Astrocyte (in vitro differentiated cells and primary cell): ENCODE measurements around the gene CDK5RAP2. TPM values are rescaled to one million over a fixed set of nuclear protein-coding genes. Genes with fewer than 3 reads are reported as not detected.

Source experiments
- DNase-seq: peaks from one replicate; pipeline ENCODE4 v3.0.0-alpha.2; 2010; ENCODE audit warnings: low read depth
- FAIRE-seq: peaks from 2 replicates; lab custom pipeline; 2011; peaks lifted over from hg19 to GRCh38; lab: Jason Lieb, UNC
- H2AFZ ChIP-seq: 2 replicates; pipeline ENCODE4 v1.6.0; 2012; ENCODE audit warnings: low read depth, low read length, inconsistent platforms
- H3K27ac ChIP-seq: 2 replicates; pipeline ENCODE4 v1.5.1; 2011; ENCODE audit warnings: low read depth, low read length, inconsistent platforms
- H3K27me3 ChIP-seq: 2 replicates; pipeline ENCODE4 v1.6.0; 2011; ENCODE audit warnings: low read length, inconsistent platforms; ENCODE audit not compliant: insufficient read depth
- H3K36me3 ChIP-seq: 2 replicates; pipeline ENCODE4 v1.5.1; 2011; ENCODE audit warnings: low read length, inconsistent platforms; ENCODE audit not compliant: insufficient read depth
- H3K4me1 ChIP-seq: 2 replicates; pipeline ENCODE4 v1.5.1; 2011; ENCODE audit warnings: low read length, inconsistent platforms; ENCODE audit not compliant: insufficient read depth
- H3K4me2 ChIP-seq: 2 replicates; pipeline ENCODE4 v1.6.0; 2012; ENCODE audit warnings: low read length, inconsistent platforms
- H3K4me3 ChIP-seq: 2 replicates; pipeline ENCODE4 v1.5.1; 2011; ENCODE audit warnings: low read depth, mild to moderate bottlenecking, low read length, inconsistent platforms; ENCODE audit not compliant: insufficient read depth
- H3K79me2 ChIP-seq: 2 replicates; pipeline ENCODE4 v1.6.0; 2012; ENCODE audit warnings: mild to moderate bottlenecking, low read length, inconsistent platforms; ENCODE audit not compliant: insufficient read depth
- H3K9ac ChIP-seq: 2 replicates; pipeline ENCODE4 v1.6.0; 2012; ENCODE audit warnings: mild to moderate bottlenecking, low read length, inconsistent platforms
- H3K9me3 ChIP-seq: 2 replicates; pipeline ENCODE4 v1.5.1; 2012; ENCODE audit warnings: low read depth, mild to moderate bottlenecking, low read length, inconsistent platforms; ENCODE audit not compliant: insufficient read depth
- H4K20me1 ChIP-seq: 2 replicates; pipeline ENCODE4 v1.6.0; 2012; ENCODE audit warnings: low read length, inconsistent platforms; ENCODE audit not compliant: insufficient read depth
- H3K27ac Mint-ChIP-seq: one replicate; pipeline ENCODE4 v1.8.0; 2021; ENCODE audit warnings: mild to moderate bottlenecking, mixed read lengths; ENCODE audit not compliant: unreplicated experiment
- H3K27me3 Mint-ChIP-seq: one replicate; pipeline ENCODE4 v1.8.0; 2021; ENCODE audit warnings: low read depth, mixed read lengths; ENCODE audit not compliant: unreplicated experiment
- H3K36me3 Mint-ChIP-seq: one replicate; pipeline ENCODE4 v1.8.0; 2021; ENCODE audit warnings: low read depth, mixed read lengths; ENCODE audit not compliant: unreplicated experiment
- H3K4me1 Mint-ChIP-seq: one replicate; pipeline ENCODE4 v1.8.0; 2021; ENCODE audit warnings: low read depth, mixed read lengths; ENCODE audit not compliant: unreplicated experiment
- H3K4me3 Mint-ChIP-seq: one replicate; pipeline ENCODE4 v1.8.0; 2021; ENCODE audit warnings: mild to moderate bottlenecking, moderate library complexity, mixed read lengths; ENCODE audit not compliant: unreplicated experiment
- H3K9me3 Mint-ChIP-seq: one replicate; pipeline ENCODE4 v1.8.0; 2021; ENCODE audit warnings: mild to moderate bottlenecking, mixed read lengths; ENCODE audit not compliant: unreplicated experiment
- EZH2 ChIP-seq: IDR thresholded peaks from 2 replicates; pipeline ENCODE4 v1.6.1; 2012; ENCODE audit warnings: mild to moderate bottlenecking, low read length, inconsistent platforms; ENCODE audit not compliant: insufficient read depth
- total RNA-seq: library from RNA; stranded (reverse); gene quantifications from 2 replicates; pipeline ENCODE4 v1.2.1, GENCODE V29; 2021
- TF ChIP-seq, protein P1 (sequence below): IDR thresholded peaks from 2 replicates; pipeline ENCODE4 v1.5.1; 2011; ENCODE audit warnings: low read depth, mild to moderate bottlenecking, inconsistent platforms, low read length, moderate library complexity; ENCODE audit not compliant: insufficient read depth

CDK5RAP2 gene
- total RNA-seq, 1 donor from 2014 or later = 36.3 TPM

DNA sequence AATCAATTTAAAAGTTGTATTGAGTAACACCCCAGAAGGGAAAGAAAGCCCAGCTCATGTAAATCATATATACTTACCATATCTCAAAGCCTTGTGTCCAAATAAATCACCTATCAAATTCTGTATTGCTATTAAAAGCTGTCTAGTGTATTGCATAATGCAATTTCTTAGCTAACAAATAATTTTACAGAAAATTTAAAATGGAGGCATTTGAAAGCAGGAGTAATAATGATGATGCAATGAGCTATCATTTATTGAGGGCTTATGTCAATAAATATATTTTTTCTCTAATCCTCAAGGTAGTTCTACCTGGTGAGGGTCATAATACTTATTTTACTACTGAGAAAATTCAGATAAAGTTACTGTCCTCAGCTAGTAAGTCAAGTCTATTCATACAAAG is 42.8 kb upstream of the CDK5RAP2 start:
- no peaks in the 10 kb centered on the region for H4K20me1 ChIP-seq
- FAIRE-seq = no peak
- peaks cover 3% of the 10 kb centered on the region for H3K36me3 Mint-ChIP-seq
- no peak overlapping the region for H3K27ac Mint-ChIP-seq
- no peaks in the 10 kb centered on the region for H3K27me3 Mint-ChIP-seq
- no peaks in the 10 kb centered on the region for H3K27me3 ChIP-seq
- no peaks in the 10 kb centered on the region for H3K79me2 ChIP-seq
- no peak overlapping the region for H3K4me2 ChIP-seq
- H3K4me3 ChIP-seq = no peak overlapping the region
- H2AFZ ChIP-seq = no peak overlapping the region
- no peaks in the 10 kb centered on the region for H3K9me3 Mint-ChIP-seq
- H3K4me1 Mint-ChIP-seq = peaks cover 3% of the 10 kb centered on the region
- H3K4me1 ChIP-seq = peaks cover 3% of the 10 kb centered on the region
- TF ChIP-seq, protein P1, sequence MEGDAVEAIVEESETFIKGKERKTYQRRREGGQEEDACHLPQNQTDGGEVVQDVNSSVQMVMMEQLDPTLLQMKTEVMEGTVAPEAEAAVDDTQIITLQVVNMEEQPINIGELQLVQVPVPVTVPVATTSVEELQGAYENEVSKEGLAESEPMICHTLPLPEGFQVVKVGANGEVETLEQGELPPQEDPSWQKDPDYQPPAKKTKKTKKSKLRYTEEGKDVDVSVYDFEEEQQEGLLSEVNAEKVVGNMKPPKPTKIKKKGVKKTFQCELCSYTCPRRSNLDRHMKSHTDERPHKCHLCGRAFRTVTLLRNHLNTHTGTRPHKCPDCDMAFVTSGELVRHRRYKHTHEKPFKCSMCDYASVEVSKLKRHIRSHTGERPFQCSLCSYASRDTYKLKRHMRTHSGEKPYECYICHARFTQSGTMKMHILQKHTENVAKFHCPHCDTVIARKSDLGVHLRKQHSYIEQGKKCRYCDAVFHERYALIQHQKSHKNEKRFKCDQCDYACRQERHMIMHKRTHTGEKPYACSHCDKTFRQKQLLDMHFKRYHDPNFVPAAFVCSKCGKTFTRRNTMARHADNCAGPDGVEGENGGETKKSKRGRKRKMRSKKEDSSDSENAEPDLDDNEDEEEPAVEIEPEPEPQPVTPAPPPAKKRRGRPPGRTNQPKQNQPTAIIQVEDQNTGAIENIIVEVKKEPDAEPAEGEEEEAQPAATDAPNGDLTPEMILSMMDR = no peak
- TF ChIP-seq EZH2 = no peak
- no peaks in the 10 kb centered on the region for H3K9me3 ChIP-seq
- H3K27ac ChIP-seq = no peak overlapping the region
- H3K4me3 Mint-ChIP-seq = no peak overlapping the region
- DNase-seq = no peak
- no peak overlapping the region for H3K9ac ChIP-seq
- no peaks in the 10 kb centered on the region for H3K36me3 ChIP-seq

DNA sequence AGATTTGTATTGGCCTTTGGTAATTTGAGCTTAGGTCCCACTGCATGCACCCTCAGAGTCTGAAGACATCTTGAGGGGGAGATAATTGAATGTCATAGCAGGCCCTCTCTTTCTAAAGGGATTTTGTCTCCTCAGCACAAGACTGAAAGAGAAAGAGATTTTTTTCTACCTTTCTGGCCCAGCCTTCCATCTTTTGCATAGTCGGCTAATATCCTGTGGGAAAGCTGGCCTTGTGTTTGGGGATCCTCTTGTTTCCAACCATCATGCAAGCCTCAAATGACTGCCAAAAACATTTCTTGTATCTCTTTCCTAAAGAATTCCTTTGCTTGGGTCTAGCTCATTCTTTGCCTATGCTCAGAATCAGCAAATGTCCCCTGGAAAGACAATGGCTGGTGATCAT is 42.0 kb upstream of the CDK5RAP2 start:
- peaks cover 11% of the 10 kb centered on the region for H3K4me1 Mint-ChIP-seq
- no peaks in the 10 kb centered on the region for H3K9me3 Mint-ChIP-seq
- no peak overlapping the region for H3K4me3 Mint-ChIP-seq
- TF ChIP-seq, protein P1 = no peak
- no peak for TF ChIP-seq EZH2
- H3K4me3 ChIP-seq = no peak overlapping the region
- H3K27me3 Mint-ChIP-seq = no peaks in the 10 kb centered on the region
- H3K9ac ChIP-seq = no peak overlapping the region
- H3K9me3 ChIP-seq = no peaks in the 10 kb centered on the region
- FAIRE-seq (no peak), DNase-seq (no peak)
- H3K27me3 ChIP-seq = no peaks in the 10 kb centered on the region
- no peak overlapping the region for H3K4me2 ChIP-seq
- H2AFZ ChIP-seq = no peak overlapping the region
- no peaks in the 10 kb centered on the region for H3K79me2 ChIP-seq
- H3K36me3 Mint-ChIP-seq = peaks cover 3% of the 10 kb centered on the region
- H3K27ac Mint-ChIP-seq = no peak overlapping the region
- H3K36me3 ChIP-seq = no peaks in the 10 kb centered on the region
- H3K4me1 ChIP-seq = peaks cover 10% of the 10 kb centered on the region
- no peaks in the 10 kb centered on the region for H4K20me1 ChIP-seq
- no peak overlapping the region for H3K27ac ChIP-seq

DNA sequence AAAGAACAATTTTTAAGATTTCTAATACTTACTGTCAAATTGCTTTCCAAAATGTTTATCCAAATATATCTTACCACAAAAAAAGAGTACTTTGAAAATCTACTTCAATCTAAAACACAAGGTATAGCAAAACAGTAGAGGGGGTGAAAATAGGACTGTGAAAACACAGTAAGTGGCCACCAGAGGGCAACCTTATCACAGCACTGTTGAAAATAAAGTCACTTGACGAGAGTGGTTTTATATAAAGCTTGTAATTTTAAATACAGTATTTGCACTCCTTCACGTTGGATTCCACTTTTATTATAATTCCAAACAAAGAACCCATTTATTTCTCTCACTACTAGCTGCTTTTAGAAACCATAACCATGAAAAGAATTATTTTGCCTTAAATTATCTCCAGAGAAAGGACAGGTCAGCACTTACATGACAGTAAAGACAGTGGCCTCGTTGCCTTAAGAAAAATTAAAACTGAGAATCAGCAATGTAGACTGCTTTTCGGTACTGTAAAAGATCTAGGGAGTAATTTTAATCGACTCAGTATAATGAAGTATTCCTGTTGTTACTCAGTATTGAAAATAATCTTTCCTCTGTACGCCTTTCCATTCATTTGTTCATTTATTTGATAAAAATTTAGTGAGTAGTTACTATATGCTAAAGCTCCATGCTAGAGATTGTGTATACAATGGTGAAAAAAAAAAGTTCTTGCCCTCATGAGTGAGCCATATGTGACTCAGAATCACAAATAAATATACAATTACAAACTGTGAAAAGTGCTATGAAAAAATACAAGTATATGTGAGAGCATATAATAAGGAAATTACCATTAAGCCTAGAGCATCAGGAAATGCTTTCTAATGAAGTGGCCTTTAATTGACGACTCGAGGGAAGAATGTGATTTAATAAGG is 40.0 kb upstream of the CDK5RAP2 start:
- Histone ChIP-seq H3K36me3 (no peaks in the 10 kb centered on the region), H3K4me2 (peak overlapping the region; percentile 43), H3K9me3 (no peaks in the 10 kb centered on the region), H3K79me2 (no peaks in the 10 kb centered on the region), H3K9ac (no peak overlapping the region), H2AFZ (no peak overlapping the region), H4K20me1 (no peaks in the 10 kb centered on the region), H3K27ac (no peak overlapping the region), H3K27me3 (no peaks in the 10 kb centered on the region), H3K4me1 (peaks cover 10% of the 10 kb centered on the region), H3K4me3 (no peak overlapping the region)
- peak; percentile 50 for DNase-seq
- Mint-ChIP-seq H3K27ac (no peak overlapping the region), H3K4me3 (no peak overlapping the region), H3K36me3 (peaks cover under 1% of the 10 kb centered on the region), H3K4me1 (peaks cover 12% of the 10 kb centered on the region), H3K27me3 (no peaks in the 10 kb centered on the region), H3K9me3 (no peaks in the 10 kb centered on the region)
- peak; percentile 71 for FAIRE-seq
- no peak for TF ChIP-seq EZH2
- TF ChIP-seq, protein P1 = peak; percentile 88
